ENCODE results near the gene FSTL3. TPM values are rescaled to one million over a fixed set of nuclear protein-coding genes. Genes with fewer than 3 reads are reported as not detected.

The FSTL3 gene
- total RNA-seq, 1 experiment from 2014 or later: 6.8 TPM

DNA sequence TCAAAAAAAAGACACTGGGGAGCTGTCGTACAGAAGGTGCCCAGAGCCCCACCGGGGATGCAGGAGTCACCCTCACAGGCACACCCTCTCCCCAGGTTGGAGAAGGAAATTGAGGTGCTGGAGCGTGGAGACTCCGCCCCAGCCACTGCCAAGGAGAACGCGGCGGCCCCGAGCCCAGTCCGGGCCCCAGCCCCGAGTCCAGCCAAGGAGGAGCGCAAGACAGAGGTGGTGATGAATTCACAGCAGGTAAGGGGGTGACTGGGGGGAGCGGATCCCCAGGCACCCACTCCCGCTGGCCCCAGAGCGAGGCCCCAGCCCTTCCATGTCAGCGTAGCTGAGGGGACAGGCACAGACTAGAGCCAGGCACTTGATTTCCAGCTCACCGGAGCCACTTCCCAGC lies 54.8 kb downstream of the FSTL3 start:
- no CpG with 5 or more reads among the region's 16 CpGs for WGBS (ENCODE audit: extremely low coverage, insufficient read length, low lambda C conversion rate)
- no peak overlapping the region for H3K4me2 ChIP-seq (ENCODE audit: insufficient read depth, insufficient read length, low read length)
- H3K27ac ChIP-seq (ENCODE audit: insufficient read length, low read depth, low read length): no peak overlapping the region
- H2AK5ac ChIP-seq (ENCODE audit: insufficient read length, low read length): no peak overlapping the region
- DNase-seq: no peak
- no peak overlapping the region for H3K56ac ChIP-seq (ENCODE audit: insufficient read length, low read depth, low read length)
- no peak overlapping the region for H2BK5ac ChIP-seq (ENCODE audit: insufficient read length, low read length)
- no peaks in the 10 kb centered on the region for H3K79me2 ChIP-seq (ENCODE audit: insufficient read depth, low read length)
- no peak overlapping the region for H2AFZ ChIP-seq (ENCODE audit: low read length)
- no peaks in the 10 kb centered on the region for H3K27me3 ChIP-seq (ENCODE audit: insufficient read depth, low read length)
- TF ChIP-seq, protein P1, sequence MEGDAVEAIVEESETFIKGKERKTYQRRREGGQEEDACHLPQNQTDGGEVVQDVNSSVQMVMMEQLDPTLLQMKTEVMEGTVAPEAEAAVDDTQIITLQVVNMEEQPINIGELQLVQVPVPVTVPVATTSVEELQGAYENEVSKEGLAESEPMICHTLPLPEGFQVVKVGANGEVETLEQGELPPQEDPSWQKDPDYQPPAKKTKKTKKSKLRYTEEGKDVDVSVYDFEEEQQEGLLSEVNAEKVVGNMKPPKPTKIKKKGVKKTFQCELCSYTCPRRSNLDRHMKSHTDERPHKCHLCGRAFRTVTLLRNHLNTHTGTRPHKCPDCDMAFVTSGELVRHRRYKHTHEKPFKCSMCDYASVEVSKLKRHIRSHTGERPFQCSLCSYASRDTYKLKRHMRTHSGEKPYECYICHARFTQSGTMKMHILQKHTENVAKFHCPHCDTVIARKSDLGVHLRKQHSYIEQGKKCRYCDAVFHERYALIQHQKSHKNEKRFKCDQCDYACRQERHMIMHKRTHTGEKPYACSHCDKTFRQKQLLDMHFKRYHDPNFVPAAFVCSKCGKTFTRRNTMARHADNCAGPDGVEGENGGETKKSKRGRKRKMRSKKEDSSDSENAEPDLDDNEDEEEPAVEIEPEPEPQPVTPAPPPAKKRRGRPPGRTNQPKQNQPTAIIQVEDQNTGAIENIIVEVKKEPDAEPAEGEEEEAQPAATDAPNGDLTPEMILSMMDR (conservative IDR thresholded peaks at IDR 0.05): no peak
- no peaks in the 10 kb centered on the region for H3K79me1 ChIP-seq (ENCODE audit: insufficient read depth, low read depth, low read length, poor library complexity, severe bottlenecking)
- H3K4me3 Mint-ChIP-seq: no peak overlapping the region
- no peak overlapping the region for H3K18ac ChIP-seq (ENCODE audit: insufficient read length, low read depth, low read length)
- H3K27ac Mint-ChIP-seq: no peak overlapping the region
- H3K4me1 Mint-ChIP-seq: peaks cover 0 to 4% of the 10 kb centered on the region in 2 experiments; a peak in 2 of 4 replicates
- H3K9ac ChIP-seq (ENCODE audit: extremely low read depth, insufficient read length, low read length): no peak overlapping the region
- no peaks in the 10 kb centered on the region for H4K20me1 ChIP-seq (ENCODE audit: control insufficient read depth, insufficient read depth, insufficient read length)
- no peak overlapping the region for H2BK12ac ChIP-seq (ENCODE audit: insufficient read length, low read depth, low read length)
- no peak overlapping the region for H2BK20ac ChIP-seq (ENCODE audit: low read depth, low read length, poor library complexity, severe bottlenecking)
- H3K14ac ChIP-seq (ENCODE audit: insufficient read depth, low read length): no peak overlapping the region
- H4K5ac ChIP-seq (ENCODE audit: insufficient read length, low read depth, low read length): no peak overlapping the region
- H4K91ac ChIP-seq (ENCODE audit: insufficient read length, low read depth, low read length): no peak overlapping the region
- no peaks in the 10 kb centered on the region for H3K9me3 ChIP-seq (ENCODE audit: control insufficient read depth, low read depth, low read length)
- no peak overlapping the region for H3T11ph ChIP-seq (ENCODE audit: low read length)
- no peaks in the 10 kb centered on the region for H3K4me1 ChIP-seq (ENCODE audit: insufficient read depth, low read length)
- peaks cover 2 to 9% (median 5%) of the 10 kb centered on the region in 3 experiments; a peak in 6 of 7 replicates for H3K36me3 Mint-ChIP-seq (ENCODE audit: insufficient read depth in 1 of 3, low read depth in 3 of 3)
- no peak overlapping the region for H4K8ac ChIP-seq (replicated peaks; ENCODE audit: insufficient read length, low read depth, low read length)
- H3K4ac ChIP-seq (ENCODE audit: low read depth, low read length): no peak overlapping the region
- H3K23me2 ChIP-seq (ENCODE audit: insufficient read length, low read depth, low read length, poor library complexity, severe bottlenecking): no peaks in the 10 kb centered on the region
- no peaks in the 10 kb centered on the region for H3K27me3 Mint-ChIP-seq (ENCODE audit: low read depth)
- no peaks in the 10 kb centered on the region for H3K9me3 Mint-ChIP-seq
- H3K23ac ChIP-seq (ENCODE audit: insufficient read length, low read depth, low read length): no peak overlapping the region
- no peak overlapping the region for H2BK15ac ChIP-seq (ENCODE audit: low read depth, low read length)
- H2BK120ac ChIP-seq (ENCODE audit: low read depth, low read length, poor library complexity, severe bottlenecking): no peak overlapping the region

All from H9 (cell line).